BLaER1 treated with 17β-estradiol and CSF1 and Interleukin-3, amounts not matched to agents 10 nM and 100 nM (cell line): Measurements from ENCODE around the gene EPHA6.
"Not testable (repeated sequence)": the region's sequence is repeated elsewhere in the genome, so short reads cannot be mapped to it uniquely, and the experiment has no call there.

Source experiments
- H3K27ac ChIP-seq, 11 experiments: shearing (Covaris generic); formaldehyde crosslinking; 2 replicates each; pipeline ENCODE4 v1.8.1; 2022
- H3K27me3 ChIP-seq, 11 experiments: shearing (Covaris generic); formaldehyde crosslinking; 2 replicates each; pipeline ENCODE4 v1.8.1; 2022
- H3K36me3 ChIP-seq, 11 experiments: shearing (Covaris generic); formaldehyde crosslinking; 2 replicates each; pipeline ENCODE4 v1.8.1; 2022
- H3K4me1 ChIP-seq, 10 experiments: shearing (Covaris generic); formaldehyde crosslinking; 2 replicates each; pipeline ENCODE4 v1.8.1; 2022
- H3K4me2 ChIP-seq, 11 experiments: shearing (Covaris generic); formaldehyde crosslinking; 2 replicates each; pipeline ENCODE4 v1.8.1; 2022
- H3K4me3 ChIP-seq, 10 experiments: shearing (Covaris generic); formaldehyde crosslinking; 2 replicates each; pipeline ENCODE4 v1.8.1; 2022
- H3K9ac ChIP-seq, 11 experiments: shearing (Covaris generic); formaldehyde crosslinking; 2 replicates each; pipeline ENCODE4 v1.8.1; 2022
- H3K9me3 ChIP-seq, 11 experiments: shearing (Covaris generic); formaldehyde crosslinking; replicated peaks in 1 of 11; 2 replicates each; pipeline ENCODE4 v1.8.1; 2022
- H4K20me1 ChIP-seq, 11 experiments: shearing (Covaris generic); formaldehyde crosslinking; 2 replicates each; pipeline ENCODE4 v1.8.1; 2022
- Cebpa-rat ChIP-seq, 11 experiments: shearing (Covaris generic); IDR thresholded peaks; 2 replicates each; pipeline ENCODE4 v1.8.1; 2022

Gene EPHA6

GRCh38 chr3:97269202-97269601, 454.8 kb downstream of the EPHA6 start:
- no peak overlapping the region for H3K4me2 ChIP-seq

GRCh38 chr3:97276879-97277550, 462.6 kb downstream of the EPHA6 start:
- H3K4me2 ChIP-seq, H3K4me1 ChIP-seq, H3K4me3 ChIP-seq, H3K36me3 ChIP-seq, H4K20me1 ChIP-seq, H3K27me3 ChIP-seq, H3K9me3 ChIP-seq, H3K27ac ChIP-seq, H3K9ac ChIP-seq: not testable (repeated sequence)

More at GRCh38 chr3:97269202-97269601, 454.8 kb downstream of the EPHA6 start:
- Histone ChIP-seq H3K36me3 (no peaks in the 10 kb centered on the region), H3K9me3 (peaks cover 0 to 5% (median 0%) of the 10 kb centered on the region in 11 experiments; a peak in 1 of 22 replicates), H3K4me3 (no peak overlapping the region), H3K27ac (no peak overlapping the region), H4K20me1 (no peaks in the 10 kb centered on the region), H3K4me1 (no peaks in the 10 kb centered on the region), H3K9ac (no peak overlapping the region), H3K27me3 (no peaks in the 10 kb centered on the region)
- no peak for TF ChIP-seq Cebpa-rat (IDR thresholded peaks at IDR 0.05)

GRCh38 chr3:97277708-97278107, 463.3 kb downstream of the EPHA6 start:
- Histone ChIP-seq H4K20me1 (no peaks in the 10 kb centered on the region), H3K9ac (no peak overlapping the region), H3K36me3 (no peaks in the 10 kb centered on the region), H3K4me2 (no peak overlapping the region), H3K9me3 (no peaks in the 10 kb centered on the region), H3K4me1 (no peaks in the 10 kb centered on the region), H3K27ac (no peak overlapping the region), H3K4me3 (no peak overlapping the region), H3K27me3 (no peaks in the 10 kb centered on the region)
- no peak for TF ChIP-seq Cebpa-rat (IDR thresholded peaks at IDR 0.05)

- no peak for TF ChIP-seq Cebpa-rat (IDR thresholded peaks at IDR 0.05)
- Histone ChIP-seq H4K20me1 (no peaks in the 10 kb centered on the region), H3K9ac (no peak overlapping the region), H3K27me3 (no peaks in the 10 kb centered on the region), H3K27ac (no peak overlapping the region), H3K36me3 (no peaks in the 10 kb centered on the region), H3K4me1 (no peaks in the 10 kb centered on the region), H3K4me2 (no peak overlapping the region), H3K4me3 (no peak overlapping the region), H3K9me3 (no peaks in the 10 kb centered on the region)
These were observed 464.1 kb downstream of the EPHA6 start for GRCh38 chr3:97278506-97278905.

- Histone ChIP-seq H3K4me2 (no peak overlapping the region), H3K9me3 (peaks cover 9 to 38% (median 29%) of the 10 kb centered on the region in 11 experiments; a peak in 18 of 22 replicates), H3K27ac (no peak overlapping the region), H3K4me3 (no peak overlapping the region), H3K4me1 (no peaks in the 10 kb centered on the region), H4K20me1 (no peaks in the 10 kb centered on the region), H3K9ac (no peak overlapping the region), H3K36me3 (no peaks in the 10 kb centered on the region), H3K27me3 (no peaks in the 10 kb centered on the region)
- TF ChIP-seq Cebpa-rat (IDR thresholded peaks at IDR 0.05): no peak
These were observed 477.5 kb downstream of the EPHA6 start for GRCh38 chr3:97291901-97292300.

- Histone ChIP-seq H3K4me1 (no peaks in the 10 kb centered on the region), H3K9ac (no peak overlapping the region), H3K27me3 (no peaks in the 10 kb centered on the region), H4K20me1 (no peaks in the 10 kb centered on the region), H3K36me3 (no peaks in the 10 kb centered on the region), H3K4me2 (no peak overlapping the region), H3K9me3 (peaks cover 9 to 38% (median 29%) of the 10 kb centered on the region in 11 experiments; a peak in 18 of 22 replicates), H3K4me3 (no peak overlapping the region), H3K27ac (no peak overlapping the region)
- no peak for TF ChIP-seq Cebpa-rat (IDR thresholded peaks at IDR 0.05)
These were observed 479.3 kb downstream of the EPHA6 start for GRCh38 chr3:97293596-97294131.

GRCh38 chr3:97297032-97297431, 482.6 kb downstream of the EPHA6 start:
- Histone ChIP-seq H3K4me3 (no peak overlapping the region), H3K36me3 (no peaks in the 10 kb centered on the region), H3K9ac (no peak overlapping the region), H3K27me3 (no peaks in the 10 kb centered on the region), H4K20me1 (no peaks in the 10 kb centered on the region), H3K4me2 (no peak overlapping the region), H3K27ac (no peak overlapping the region), H3K4me1 (no peaks in the 10 kb centered on the region), H3K9me3 (peaks cover 9 to 35% (median 27%) of the 10 kb centered on the region in 11 experiments; a peak in 18 of 22 replicates)
- TF ChIP-seq Cebpa-rat (IDR thresholded peaks at IDR 0.05): no peak

- Histone ChIP-seq H3K9me3 (peaks cover 0 to 8% (median 0%) of the 10 kb centered on the region in 11 experiments; a peak in 1 of 22 replicates), H4K20me1 (no peaks in the 10 kb centered on the region), H3K4me1 (no peaks in the 10 kb centered on the region), H3K4me2 (no peak overlapping the region), H3K27me3 (no peaks in the 10 kb centered on the region), H3K9ac (no peak overlapping the region), H3K36me3 (no peaks in the 10 kb centered on the region), H3K4me3 (no peak overlapping the region), H3K27ac (no peak overlapping the region)
- TF ChIP-seq Cebpa-rat (IDR thresholded peaks at IDR 0.05): no peak
These were observed 486.7 kb downstream of the EPHA6 start for GRCh38 chr3:97301114-97301513.

GRCh38 chr3:97306226-97306625, 491.8 kb downstream of the EPHA6 start:
- H3K4me2 ChIP-seq: no peak overlapping the region
- H3K27ac ChIP-seq: no peak overlapping the region
- H3K36me3 ChIP-seq: no peaks in the 10 kb centered on the region
- no peaks in the 10 kb centered on the region for H3K27me3 ChIP-seq
- no peak overlapping the region for H3K4me3 ChIP-seq
- no peak for TF ChIP-seq Cebpa-rat (IDR thresholded peaks at IDR 0.05)
- H3K4me1 ChIP-seq: no peaks in the 10 kb centered on the region
- no peaks in the 10 kb centered on the region for H4K20me1 ChIP-seq
- H3K9ac ChIP-seq: no peak overlapping the region
- H3K9me3 ChIP-seq: peaks cover 0 to 8% (median 0%) of the 10 kb centered on the region in 11 experiments; a peak in 1 of 22 replicates

GRCh38 chr3:97338375-97338774, 524.0 kb downstream of the EPHA6 start:
- Histone ChIP-seq H3K9me3 (no peaks in the 10 kb centered on the region), H3K36me3 (no peaks in the 10 kb centered on the region), H3K27ac (no peak overlapping the region), H3K27me3 (no peaks in the 10 kb centered on the region), H3K4me1 (no peaks in the 10 kb centered on the region), H3K4me3 (no peak overlapping the region), H3K9ac (no peak overlapping the region), H4K20me1 (no peaks in the 10 kb centered on the region), H3K4me2 (no peak overlapping the region)
- no peak for TF ChIP-seq Cebpa-rat (IDR thresholded peaks at IDR 0.05)
